ENCODE data around the gene LTBP2.
A peak's percentile ranks its signal among the peaks of the same experiment; 100 is the strongest.

Gene LTBP2

DNA sequence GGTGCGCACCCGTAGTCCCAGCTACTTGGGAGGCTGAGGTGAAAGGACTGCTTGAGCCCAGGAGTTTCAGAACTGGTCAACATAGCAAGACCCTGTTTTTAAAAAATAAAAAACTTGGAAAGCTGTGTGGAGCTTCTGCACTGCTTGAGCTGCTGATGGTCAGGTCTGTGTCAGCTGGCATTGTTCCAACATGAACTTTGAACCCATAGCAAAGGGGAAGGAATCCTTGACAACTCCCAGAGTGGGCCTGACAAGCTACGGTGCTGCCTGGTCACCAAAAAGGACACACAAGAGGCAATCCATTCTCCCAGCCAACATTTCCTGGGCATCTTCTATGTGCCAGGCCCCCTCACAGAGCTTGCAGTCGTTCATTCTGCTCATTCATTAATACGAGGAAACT lies 16.4 kb upstream of the LTBP2 start:
- Mint-ChIP-seq H3K4me1 (ENCODE audit: low read depth) (peaks cover 2% of the 10 kb centered on the region), H3K27me3 (no peaks in the 10 kb centered on the region), H3K36me3 (ENCODE audit: low read depth) (no peaks in the 10 kb centered on the region), H3K27ac (no peak overlapping the region), H3K9me3 (no peaks in the 10 kb centered on the region), H3K4me3 (no peak overlapping the region)
- DNase-seq: no peak

DNA sequence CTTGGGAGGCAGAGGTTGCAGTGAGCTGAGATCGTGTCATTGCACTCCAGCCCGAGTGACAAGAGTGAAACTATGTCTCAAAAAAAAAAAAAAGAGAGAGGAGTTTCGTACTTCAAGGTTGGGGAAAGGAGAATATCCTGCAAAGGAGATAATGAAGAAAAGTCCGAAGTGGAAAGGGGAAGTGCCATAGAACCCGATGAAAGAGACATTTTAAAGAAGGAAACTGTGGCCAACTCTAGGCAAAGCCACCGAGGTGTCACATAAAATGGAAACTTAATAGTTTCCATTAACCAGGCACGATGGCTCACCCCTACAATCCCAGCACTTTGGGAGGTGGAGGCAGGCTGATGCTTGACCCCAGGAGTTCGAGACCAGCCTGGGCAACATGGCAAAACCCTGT lies 15.0 kb upstream of the LTBP2 start:
- Mint-ChIP-seq H3K4me1 (ENCODE audit: low read depth) (peaks cover 2% of the 10 kb centered on the region), H3K27me3 (peaks cover 3% of the 10 kb centered on the region), H3K4me3 (no peak overlapping the region), H3K36me3 (ENCODE audit: low read depth) (no peaks in the 10 kb centered on the region), H3K9me3 (no peaks in the 10 kb centered on the region), H3K27ac (no peak overlapping the region)
- no peak for DNase-seq

DNA sequence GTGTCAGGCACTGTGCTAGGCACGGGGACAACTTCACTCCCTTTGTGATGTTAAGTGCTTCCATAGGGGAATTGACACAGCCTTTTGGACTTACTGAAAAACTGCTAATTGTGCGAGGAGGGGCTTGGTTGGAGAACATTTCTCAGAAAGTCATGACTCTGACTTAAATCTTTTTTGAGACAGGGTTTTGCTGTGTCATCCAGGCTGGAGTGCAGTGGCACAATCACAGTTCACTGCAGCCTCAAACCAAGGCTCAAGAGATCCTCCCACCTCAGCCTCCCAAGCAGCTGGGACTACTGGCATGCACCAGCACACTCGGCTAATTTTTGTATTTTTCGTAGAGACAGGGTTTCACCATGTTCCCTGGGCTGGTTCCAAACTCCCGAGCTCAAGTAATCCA lies 10.2 kb upstream of the LTBP2 start:
- no peak for DNase-seq
- peaks cover 43% of the 10 kb centered on the region for H3K4me1 Mint-ChIP-seq (ENCODE audit: low read depth)
- H3K27ac Mint-ChIP-seq: no peak overlapping the region
- no peaks in the 10 kb centered on the region for H3K9me3 Mint-ChIP-seq
- H3K36me3 Mint-ChIP-seq (ENCODE audit: low read depth): no peaks in the 10 kb centered on the region
- no peak overlapping the region for H3K4me3 Mint-ChIP-seq
- H3K27me3 Mint-ChIP-seq: peaks cover 3% of the 10 kb centered on the region

DNA sequence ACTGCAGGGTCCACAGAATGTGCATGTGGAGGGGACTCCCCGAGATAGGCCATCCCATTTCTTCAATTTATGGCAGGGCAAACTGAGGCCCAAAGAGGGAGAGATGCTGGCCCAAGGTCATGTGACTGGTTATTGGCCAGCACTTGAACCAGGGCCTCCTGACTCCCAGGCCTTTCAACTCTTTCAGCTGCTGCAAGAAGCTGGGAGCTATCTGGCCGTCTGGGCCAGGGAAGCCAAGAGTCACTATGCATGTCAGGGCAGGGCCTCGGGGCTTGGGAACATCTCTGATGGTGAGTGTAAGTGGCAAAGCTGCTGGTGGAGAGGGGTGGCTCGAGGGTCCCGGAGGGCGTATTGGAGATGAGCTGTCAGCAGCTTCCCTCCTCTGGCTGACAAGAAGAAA lies 9.5 kb upstream of the LTBP2 start:
- H3K4me3 Mint-ChIP-seq: no peak overlapping the region
- no peak for DNase-seq
- H3K27me3 Mint-ChIP-seq: peaks cover 3% of the 10 kb centered on the region
- no peaks in the 10 kb centered on the region for H3K9me3 Mint-ChIP-seq
- no peaks in the 10 kb centered on the region for H3K36me3 Mint-ChIP-seq (ENCODE audit: low read depth)
- H3K4me1 Mint-ChIP-seq (ENCODE audit: low read depth): peaks cover 47% of the 10 kb centered on the region
- no peak overlapping the region for H3K27ac Mint-ChIP-seq

DNA sequence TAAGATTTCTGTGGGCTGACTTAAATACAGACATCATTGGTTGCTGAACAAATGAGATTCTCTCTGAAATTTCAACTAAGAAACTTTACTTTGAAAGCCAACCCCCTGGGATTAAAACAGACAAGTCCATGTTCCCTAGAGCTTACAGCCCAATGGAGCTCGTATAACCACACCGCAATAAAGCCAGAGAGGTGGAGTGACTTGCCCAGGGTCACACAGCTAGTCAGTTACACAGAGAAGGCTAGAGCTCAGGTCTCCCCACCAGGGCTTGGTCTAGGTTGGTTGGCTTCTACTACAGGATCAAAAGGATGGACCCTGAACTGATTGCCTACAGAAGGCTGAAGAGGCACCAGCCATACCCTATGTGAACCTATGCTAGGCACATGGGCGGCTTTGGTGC lies 8.9 kb upstream of the LTBP2 start:
- Mint-ChIP-seq H3K9me3 (no peaks in the 10 kb centered on the region), H3K4me1 (ENCODE audit: low read depth) (peaks cover 53% of the 10 kb centered on the region), H3K27me3 (peaks cover 8% of the 10 kb centered on the region), H3K27ac (no peak overlapping the region), H3K36me3 (ENCODE audit: low read depth) (no peaks in the 10 kb centered on the region), H3K4me3 (no peak overlapping the region)
- no peak for DNase-seq

DNA sequence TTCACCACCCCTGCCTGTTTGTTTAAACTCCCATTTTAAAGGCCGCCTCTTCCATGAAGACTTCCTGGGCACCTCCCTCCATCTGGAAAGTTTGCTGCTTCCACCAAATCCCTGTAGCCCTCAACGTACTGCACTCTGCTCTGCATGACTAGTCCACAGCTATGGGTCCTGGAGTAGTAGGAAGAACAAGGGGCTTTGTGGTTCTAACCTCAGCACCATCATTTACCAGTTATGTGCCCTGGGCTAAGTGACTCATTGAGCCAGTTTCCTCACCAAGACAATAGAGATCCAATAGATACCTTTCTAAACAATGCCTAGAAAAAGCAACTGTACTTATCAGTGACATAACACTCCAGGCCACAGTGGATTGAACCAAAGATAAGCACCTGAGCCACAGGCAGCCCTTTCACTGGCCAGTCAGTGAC lies 8.5 kb upstream of the LTBP2 start:
- Mint-ChIP-seq H3K27me3 (peaks cover 12% of the 10 kb centered on the region), H3K4me1 (ENCODE audit: low read depth) (peaks cover 57% of the 10 kb centered on the region), H3K27ac (peak overlapping the region; percentile 16), H3K9me3 (no peaks in the 10 kb centered on the region), H3K4me3 (no peak overlapping the region), H3K36me3 (ENCODE audit: low read depth) (no peaks in the 10 kb centered on the region)
- DNase-seq: peak; percentile 37

DNA sequence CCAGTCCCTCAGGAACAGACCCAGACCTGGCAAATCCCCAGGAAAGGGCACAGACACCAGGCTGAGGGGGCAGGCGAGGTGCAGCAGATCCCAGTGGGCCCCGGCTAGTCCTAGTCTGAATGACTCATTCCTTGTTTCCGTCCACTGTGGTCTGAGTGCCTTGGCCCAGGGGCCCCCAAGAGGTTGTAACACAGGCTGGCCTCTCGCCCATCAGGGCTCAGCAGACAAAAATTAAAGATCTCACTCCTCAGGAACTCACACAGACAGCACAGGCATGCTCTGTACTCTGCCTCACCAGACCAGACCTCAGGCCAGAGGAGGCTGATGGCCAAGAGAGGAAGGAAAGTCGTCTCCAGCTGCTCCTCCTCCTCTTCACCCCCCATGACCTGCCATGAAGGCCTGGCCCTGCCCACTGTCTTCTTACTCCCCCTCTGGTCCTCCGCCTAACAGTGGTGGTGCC lies 7.7 kb upstream of the LTBP2 start:
- H3K4me3 Mint-ChIP-seq: no peak overlapping the region
- no peak overlapping the region for H3K27ac Mint-ChIP-seq
- H3K36me3 Mint-ChIP-seq (ENCODE audit: low read depth): no peaks in the 10 kb centered on the region
- DNase-seq: no peak
- peaks cover 63% of the 10 kb centered on the region for H3K4me1 Mint-ChIP-seq (ENCODE audit: low read depth)
- no peaks in the 10 kb centered on the region for H3K9me3 Mint-ChIP-seq
- H3K27me3 Mint-ChIP-seq: peaks cover 19% of the 10 kb centered on the region

DNA sequence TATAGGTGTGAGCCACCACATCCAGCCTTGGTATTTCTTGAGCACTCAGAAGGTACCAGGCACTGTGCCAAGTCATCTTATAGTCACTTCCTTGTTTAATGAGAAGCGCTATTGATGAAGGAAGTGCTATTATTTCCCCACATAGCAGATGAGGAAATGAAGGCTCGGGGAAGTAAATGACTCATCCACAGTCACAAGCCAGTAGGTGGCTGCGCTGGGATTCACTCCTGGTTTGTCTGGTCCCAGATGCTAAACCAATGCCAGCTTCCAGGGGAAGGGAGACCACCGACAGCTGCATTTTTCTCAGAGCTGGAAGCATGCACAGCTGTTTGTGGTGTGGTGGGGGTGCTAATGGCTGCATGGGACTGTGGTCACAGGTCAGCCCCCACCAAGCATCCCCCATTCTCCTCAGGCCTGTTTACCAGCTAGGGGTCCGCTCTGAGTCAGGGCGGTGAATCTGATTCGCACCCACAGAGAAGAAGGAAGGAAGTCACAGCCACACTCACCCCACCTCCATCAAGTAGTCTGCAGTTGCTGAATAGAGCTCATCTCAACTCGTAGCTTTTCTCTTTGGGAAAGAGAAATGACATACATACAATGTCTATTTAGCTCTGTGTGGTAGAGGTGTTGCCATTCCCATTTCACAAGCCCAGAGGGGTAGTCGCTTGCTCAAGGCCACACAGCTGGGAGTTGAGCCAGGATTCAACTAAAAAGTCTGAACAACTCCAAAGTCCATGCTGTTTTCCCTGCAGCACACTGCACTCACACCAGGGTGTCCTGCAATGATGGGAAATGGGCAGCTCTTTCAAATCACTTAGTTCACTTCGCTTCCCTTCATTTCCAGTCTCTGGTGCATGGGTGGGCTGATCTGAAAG lies 6.3 kb upstream of the LTBP2 start:
- Mint-ChIP-seq H3K27ac (peak overlapping the region; percentile 83), H3K27me3 (peaks cover 30% of the 10 kb centered on the region), H3K4me1 (ENCODE audit: low read depth) (peaks cover 70% of the 10 kb centered on the region), H3K4me3 (peak overlapping the region; percentile 45), H3K36me3 (ENCODE audit: low read depth) (no peaks in the 10 kb centered on the region), H3K9me3 (no peaks in the 10 kb centered on the region)
- DNase-seq: peak; percentile 77

DNA sequence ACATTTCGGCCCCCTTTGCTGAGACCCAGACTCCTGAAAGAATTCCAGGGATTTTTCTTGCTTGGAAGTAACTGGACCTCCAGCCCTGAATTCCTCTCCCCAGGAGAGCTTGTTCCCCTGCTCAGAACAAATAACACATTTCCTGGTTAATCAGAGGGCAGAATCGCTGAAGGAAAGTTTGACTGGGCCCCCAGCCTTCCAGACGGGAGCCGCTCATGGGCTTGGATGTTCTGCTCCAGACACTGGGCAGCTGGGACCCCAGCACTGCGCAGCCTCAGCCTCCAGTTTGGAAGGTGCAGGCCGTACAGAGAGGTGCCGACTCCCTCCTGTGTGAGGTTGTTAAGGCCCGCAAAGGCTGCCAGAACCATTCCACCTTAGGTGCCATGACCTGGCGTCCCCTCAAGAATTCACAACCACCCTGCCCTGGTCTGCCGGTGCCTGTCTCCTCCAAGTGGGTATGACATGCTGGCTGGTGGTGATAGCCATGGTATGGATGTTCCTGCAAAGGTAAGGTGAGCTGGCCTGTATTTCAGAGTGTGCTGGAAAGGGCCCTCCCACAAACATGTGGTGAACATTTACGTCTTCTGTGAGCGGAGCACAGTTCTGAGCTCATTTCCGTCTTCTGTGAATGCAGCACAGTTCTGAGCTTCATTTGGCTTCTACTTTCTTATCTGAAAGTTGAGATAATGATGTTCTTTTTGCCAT lies 5.1 kb upstream of the LTBP2 start:
- Mint-ChIP-seq H3K4me3 (no peak overlapping the region), H3K27ac (no peak overlapping the region), H3K27me3 (peaks cover 29% of the 10 kb centered on the region), H3K4me1 (ENCODE audit: low read depth) (peaks cover 71% of the 10 kb centered on the region), H3K9me3 (no peaks in the 10 kb centered on the region), H3K36me3 (ENCODE audit: low read depth) (no peaks in the 10 kb centered on the region)
- DNase-seq: no peak

DNA sequence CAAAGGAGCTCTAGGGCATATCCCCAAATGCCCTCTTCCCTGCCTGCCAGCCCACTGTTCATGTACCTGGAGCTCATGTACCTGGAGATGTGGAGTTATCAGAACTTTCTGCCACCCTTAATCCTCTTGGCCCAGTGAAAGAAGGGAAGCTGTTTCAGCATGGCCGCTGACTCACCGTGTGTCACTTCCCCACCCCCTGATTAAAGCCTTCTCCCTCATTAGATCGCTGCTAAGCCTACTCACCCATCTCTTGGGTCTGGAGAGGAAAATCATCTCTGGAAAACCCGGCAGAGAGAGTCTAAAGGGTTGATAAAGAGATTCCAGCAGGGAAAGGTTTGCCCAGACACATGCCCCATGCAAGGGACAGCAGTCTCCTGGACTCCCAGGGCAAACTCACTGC lies 4.5 kb upstream of the LTBP2 start:
- Mint-ChIP-seq H3K27ac (no peak overlapping the region), H3K9me3 (no peaks in the 10 kb centered on the region), H3K27me3 (peaks cover 30% of the 10 kb centered on the region), H3K4me3 (no peak overlapping the region), H3K4me1 (ENCODE audit: low read depth) (peaks cover 72% of the 10 kb centered on the region), H3K36me3 (ENCODE audit: low read depth) (no peaks in the 10 kb centered on the region)
- peak; percentile 48 for DNase-seq

DNA sequence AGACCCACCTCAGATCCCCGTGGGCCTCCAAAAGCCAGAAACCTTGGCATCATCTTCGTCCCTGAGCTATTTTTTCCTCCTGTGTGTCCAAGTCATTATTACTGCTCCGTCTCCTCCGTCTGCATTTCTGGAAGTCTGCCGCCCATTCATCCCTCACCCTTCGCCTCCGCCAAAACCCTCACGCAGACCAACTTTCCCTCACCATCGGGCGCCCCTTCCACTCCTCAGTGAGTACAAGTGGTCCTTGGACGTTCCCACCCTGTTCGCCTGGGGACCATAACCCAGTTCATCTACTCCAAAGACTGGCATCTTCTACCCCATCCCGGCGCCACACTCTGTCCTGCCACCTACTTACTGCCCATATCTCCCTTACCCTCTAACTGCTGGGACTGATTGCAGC lies 3.7 kb upstream of the LTBP2 start:
- peaks cover 35% of the 10 kb centered on the region for H3K27me3 Mint-ChIP-seq
- no peaks in the 10 kb centered on the region for H3K9me3 Mint-ChIP-seq
- DNase-seq: no peak
- peaks cover 66% of the 10 kb centered on the region for H3K4me1 Mint-ChIP-seq (ENCODE audit: low read depth)
- no peak overlapping the region for H3K27ac Mint-ChIP-seq
- H3K36me3 Mint-ChIP-seq (ENCODE audit: low read depth): no peaks in the 10 kb centered on the region
- H3K4me3 Mint-ChIP-seq: no peak overlapping the region

DNA sequence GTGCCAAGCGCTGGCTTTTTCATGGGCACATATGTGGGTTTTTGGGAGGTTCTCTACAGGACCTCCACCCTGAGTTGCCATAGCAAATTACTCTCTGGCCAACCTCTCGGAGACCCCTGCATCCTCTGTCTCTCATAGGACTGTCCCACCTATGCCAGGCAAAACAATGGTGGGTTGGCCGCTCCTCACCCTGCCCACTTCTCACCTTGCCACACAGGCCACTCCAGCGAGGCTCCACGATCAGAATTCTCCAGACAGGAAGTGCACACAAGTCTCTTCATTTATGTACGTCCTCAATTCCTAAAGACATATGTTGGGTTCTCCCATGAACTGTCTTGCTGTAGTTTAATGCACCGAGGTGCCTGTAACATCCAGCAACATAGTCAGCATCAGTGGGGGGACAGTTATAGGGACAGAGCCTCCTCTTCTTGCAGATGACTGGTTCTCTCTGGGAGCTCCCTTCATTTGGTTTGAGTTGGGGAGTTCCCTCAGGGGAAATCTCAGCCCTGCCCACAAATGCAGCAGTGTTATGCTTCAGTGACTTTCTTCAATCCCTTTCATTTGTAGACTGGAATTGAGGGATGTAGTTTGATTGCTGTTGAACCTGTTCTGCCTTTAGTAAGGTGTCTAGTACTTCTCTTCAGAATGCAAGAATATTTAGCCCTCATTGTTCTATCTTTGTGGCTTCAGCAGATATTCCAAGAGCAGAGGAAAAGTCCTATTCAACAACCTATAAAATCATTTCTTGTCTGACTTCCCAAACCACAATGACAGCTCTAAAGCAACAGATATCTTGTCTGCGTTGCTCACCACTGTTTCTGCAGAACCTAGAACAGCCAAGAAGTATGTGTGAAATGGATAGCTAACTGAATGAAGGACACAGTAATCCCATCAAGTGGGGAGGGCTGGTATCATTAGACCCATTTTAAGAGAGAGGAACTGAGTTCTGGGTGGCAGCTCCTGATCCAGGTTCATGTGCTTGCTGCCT lies 2.8 kb upstream of the LTBP2 start:
- Mint-ChIP-seq H3K27ac (no peak overlapping the region), H3K27me3 (peaks cover 44% of the 10 kb centered on the region), H3K4me3 (no peak overlapping the region), H3K9me3 (no peaks in the 10 kb centered on the region), H3K36me3 (ENCODE audit: low read depth) (no peaks in the 10 kb centered on the region), H3K4me1 (ENCODE audit: low read depth) (peaks cover 59% of the 10 kb centered on the region)
- DNase-seq: no peak

DNA sequence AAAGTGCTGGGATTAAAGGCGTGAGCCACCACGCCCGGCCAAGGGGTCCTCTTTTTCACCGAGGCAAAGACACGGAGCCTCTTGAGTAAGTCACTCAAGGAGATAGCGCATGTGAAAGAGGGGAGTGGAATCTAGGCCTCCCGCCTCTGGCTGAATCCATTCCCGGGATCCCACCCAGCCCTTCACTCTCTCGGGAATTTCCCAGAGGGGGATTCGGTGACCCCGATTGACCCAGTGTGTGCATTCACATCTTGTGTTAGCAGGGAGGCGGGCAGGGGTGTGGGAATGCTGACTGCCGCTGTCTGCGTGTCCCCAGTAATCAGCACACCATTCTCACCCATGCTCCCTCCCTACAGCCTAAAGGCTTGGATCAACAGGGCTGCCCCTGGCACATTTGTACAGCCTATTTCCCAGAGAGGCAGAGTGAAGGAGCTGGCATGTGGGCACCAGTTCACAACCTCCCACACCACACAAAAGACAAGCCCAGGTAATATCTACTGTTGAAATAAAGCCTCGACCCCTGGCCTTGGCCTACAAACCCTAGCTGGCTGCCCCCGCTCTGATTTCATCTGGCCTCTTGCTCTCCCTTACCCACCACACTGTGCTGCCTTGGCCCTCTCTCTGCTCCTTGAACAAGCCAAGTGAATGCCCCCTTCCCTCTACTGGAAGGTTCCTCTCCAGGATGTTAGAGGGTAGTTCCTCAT lies 1.3 kb upstream of the LTBP2 start:
- H3K27me3 Mint-ChIP-seq: peaks cover 44% of the 10 kb centered on the region
- H3K4me1 Mint-ChIP-seq (ENCODE audit: low read depth): peaks cover 51% of the 10 kb centered on the region
- H3K9me3 Mint-ChIP-seq: no peaks in the 10 kb centered on the region
- H3K27ac Mint-ChIP-seq: no peak overlapping the region
- DNase-seq: no peak
- H3K4me3 Mint-ChIP-seq: no peak overlapping the region
- H3K36me3 Mint-ChIP-seq (ENCODE audit: low read depth): no peaks in the 10 kb centered on the region

Measured in activated T-cell treated with anti-CD3 and anti-CD28 coated beads, Interleukin-2, amount 50 U/mL, for 24 hours (primary cell).